ENCODE results near the gene GP5.

The GP5 gene

DNA sequence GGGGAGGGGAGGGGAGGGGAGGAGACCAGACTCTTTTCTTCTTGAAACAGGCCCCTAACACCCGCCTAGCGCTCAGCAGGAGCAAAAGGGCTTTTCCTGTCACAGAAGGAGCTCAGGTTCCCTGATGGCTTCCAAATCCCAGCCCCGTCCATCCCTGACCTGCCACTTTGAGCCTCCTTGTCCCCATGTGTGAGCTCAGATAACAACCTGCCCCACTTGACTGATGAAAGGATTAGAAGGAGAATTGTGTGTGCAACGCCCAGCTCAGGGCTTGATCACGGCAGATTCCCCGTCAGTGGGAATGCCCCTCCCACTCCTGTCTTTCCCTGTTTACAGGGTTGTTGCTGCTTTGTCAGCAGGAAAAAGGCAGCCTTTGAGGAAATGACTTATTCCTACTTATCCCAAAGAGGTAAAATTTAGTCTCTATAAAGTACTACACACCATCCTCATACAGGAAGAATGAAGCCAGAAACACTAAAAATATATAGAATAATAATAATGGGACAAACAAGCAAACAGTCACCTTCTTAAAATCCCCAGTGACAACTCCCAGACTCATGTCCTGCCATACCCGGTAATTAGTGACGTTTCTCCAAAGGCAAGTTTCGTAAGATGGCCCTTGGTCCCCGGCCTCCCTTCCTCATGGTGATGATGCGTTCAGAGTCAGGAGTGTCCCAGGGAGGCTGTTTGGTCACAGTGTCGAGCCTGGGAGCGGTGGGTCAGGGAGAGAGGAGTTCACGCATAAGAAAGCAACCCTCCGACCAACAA is 23.4 kb downstream of the GP5 start:
- DNase-seq, result no peak

DNA sequence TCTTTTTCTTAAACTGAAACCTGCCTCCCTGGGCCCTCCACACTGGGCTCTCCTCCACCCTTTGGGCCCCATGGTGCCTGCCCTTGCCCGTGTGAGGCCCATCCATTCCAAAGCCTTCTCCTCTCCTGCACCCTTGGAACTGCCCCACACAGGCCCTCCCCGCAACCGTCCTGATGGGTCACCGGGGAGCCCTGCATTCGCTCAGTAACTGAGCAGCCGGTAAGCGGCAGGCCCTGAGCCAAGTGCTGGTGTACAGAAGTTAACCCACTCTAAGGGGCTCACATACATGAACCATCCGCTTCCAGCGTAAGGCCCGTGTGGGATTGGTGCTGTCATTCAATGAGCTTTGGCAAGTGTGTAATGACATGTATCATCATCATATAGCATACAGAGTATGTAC is 24.1 kb downstream of the GP5 start:
- no peak for DNase-seq

DNA sequence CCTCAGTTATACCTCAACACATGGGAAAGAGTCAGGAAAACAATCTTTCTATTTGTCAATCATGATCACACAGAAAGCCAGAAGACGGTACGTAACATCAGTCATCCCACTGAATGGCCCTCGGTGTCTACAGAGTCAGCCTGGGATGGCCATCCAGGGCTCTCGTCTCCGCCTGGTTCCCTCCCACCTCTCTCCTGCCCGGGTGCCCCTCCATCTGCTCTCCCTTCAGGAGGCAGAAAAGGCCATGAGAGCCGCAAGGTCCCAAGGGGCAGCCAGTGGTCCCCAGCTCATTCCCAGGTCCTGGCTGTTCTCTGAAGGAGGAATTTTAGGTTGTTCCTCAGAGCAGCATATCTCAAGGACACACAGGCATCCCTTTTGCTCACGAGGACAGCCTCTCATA is 25.2 kb downstream of the GP5 start:
- DNase-seq, result no peak

DNA sequence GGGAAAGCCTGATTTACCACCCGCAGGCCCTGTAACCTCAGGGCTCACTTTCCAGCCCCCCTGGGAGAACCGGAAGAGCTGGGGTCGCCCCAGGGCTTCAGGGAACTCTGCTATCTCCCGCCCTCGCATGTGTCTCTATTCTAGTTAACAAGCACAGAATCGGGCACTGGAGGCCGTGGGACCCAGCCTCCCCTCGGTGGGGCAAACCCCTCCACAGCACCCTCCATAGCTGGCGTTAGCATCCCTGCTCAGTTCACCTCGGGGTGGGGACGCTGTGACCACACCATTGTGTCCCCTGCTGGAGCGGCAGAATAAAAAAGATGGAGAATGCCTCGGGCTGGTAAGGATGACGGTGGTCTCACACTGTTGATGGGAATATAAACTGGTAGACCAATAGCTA is 26.0 kb downstream of the GP5 start:
- no peak for DNase-seq

DNA sequence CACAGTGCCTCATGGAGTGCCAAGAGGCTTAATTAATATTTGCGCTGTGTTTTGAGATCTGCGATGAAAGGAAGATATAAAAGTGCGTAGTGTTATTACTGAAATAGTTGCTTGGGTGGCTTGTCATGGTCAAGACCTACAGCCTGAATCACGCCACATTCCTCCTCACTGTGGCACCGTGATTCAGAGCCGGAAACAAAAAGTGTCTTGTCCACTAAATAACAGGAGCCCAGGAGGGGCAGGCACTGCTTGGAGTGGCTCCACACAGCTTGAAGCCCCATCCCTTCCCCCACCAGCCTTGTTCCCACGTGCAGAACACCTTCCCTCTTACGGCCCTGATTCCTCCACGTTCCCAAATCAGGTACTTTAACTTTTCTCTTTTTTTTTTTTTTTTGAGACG is 28.3 kb downstream of the GP5 start:
- no peak for DNase-seq

DNA sequence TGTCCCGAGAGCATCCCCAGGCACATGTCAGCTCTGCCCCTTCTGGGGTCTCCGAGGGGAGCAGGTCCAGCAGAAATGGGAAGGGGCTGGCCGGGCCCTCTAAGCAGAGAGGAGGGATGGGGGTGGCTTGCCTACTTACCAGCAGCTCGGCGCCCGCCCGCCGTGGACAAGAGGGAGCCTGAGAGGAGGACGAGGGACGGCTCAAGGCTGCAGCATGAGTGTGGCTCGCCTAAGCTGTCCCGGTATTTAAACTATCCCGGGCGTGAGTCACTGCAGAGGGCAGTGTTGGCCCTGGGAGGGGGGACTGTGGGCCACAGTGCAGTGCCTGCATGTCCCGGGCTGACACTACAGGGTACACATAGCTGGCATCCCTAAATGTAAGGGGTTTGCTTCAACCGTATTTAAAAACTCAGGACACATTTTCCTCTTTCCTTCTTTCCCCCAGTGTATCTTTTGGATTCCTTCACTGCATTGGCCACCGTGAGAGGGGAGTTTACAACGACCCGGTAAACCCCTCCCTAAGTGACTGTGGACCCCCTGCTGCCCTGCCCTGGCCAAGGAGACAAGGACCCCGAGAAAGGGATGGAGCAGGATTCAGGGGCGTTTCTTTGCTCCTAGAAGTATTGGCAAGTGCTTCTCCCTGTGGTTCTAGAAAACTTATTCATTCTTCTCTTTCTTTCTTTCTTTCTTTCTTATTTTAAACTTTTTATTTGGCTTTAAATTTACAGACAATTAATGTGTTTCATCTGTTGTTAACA is 29.4 kb downstream of the GP5 start, which contains the start of gene LRRC15:
Gene LRRC15 (minus strand): TSS at position 222 of the 758 bp plus-strand sequence. CDS start 8,700 bp downstream, outside the sequence.
- DNase-seq, result no peak

DNA sequence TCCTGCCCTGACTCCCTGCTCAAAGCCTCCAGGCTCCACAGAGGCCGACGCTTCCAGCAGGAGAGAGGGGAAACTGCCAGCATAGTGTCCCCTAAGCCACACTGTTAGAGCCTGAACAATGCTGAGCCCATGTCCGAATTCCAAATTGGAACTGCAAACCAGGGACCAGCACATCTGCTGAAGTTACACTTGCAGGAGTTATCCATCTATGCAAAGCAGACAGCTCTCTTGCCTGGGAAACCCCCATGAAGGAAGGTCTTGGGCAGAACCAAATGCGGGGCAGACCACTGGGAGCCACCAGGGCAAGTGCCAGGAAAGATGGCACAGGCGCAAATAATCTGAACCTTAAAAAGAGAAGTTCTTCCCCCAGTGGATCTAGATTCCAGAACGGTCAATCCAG is 30.1 kb downstream of the GP5 start:
- no peak for DNase-seq

DNA sequence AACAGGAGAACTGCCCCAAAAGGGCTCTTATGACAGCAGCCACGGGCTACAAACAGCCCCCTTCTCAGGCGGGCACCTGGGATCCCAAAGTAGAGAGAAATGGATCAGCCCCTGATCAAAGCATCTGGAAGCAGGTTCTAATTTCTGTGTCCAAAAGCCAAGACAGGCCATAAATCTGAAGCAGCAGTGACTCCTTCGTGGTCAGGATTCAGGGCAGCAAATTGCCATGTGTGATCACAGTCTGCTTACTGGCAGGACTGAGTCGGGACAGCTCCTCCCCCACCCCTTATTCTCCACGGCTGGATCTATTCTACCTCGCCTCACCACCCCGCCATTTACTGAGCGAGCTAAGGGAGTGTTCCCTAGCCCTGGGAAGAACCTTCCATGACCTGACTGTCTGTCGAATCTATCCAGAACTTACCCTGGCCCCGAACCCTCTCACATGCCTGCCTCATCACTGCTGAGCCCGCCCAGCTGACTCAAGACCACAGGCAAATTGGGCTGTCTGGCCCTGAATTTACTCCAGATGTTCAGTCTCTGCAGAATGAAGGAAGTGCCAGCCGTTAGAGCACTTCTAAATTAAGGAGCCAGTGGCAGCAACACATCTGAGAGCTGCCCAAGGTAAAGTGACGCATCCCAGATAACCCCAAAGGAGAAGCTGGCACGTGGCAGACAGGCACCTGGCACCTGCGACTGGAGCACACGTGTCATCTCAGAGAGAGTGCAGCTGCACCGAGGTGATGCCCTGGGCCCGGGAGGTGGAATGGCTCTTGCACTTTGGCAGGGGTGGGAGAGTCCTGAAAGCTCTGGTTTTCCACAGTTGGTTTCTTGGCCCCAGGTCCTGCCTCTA is 30.8 kb downstream of the GP5 start:
- DNase-seq, result no peak

DNA sequence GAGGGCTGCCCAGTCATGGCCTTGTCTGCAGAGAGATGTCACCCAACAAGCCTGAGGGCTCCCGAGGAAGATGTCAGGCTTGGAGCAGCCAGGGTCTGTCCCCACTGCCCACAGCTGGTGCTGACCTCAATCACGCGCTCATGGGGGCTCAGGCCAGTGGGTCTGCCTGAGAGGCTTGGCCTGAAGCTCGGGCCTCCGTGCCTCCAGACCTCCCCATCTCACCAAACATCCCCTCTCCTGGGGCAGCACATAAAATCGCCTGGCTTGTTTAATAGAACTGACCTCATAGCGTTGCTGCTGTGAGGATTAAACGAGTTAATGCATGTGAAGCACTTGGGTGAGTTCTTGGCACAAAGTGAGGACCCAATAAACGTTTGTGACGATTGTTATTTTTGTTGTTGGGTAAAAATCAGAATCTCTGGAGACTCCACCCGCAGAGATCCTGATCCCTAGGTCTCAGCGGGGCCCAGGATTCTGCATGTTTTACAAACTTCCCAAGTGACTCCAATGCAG is 33.0 kb downstream of the GP5 start:
- no peak for DNase-seq

DNA sequence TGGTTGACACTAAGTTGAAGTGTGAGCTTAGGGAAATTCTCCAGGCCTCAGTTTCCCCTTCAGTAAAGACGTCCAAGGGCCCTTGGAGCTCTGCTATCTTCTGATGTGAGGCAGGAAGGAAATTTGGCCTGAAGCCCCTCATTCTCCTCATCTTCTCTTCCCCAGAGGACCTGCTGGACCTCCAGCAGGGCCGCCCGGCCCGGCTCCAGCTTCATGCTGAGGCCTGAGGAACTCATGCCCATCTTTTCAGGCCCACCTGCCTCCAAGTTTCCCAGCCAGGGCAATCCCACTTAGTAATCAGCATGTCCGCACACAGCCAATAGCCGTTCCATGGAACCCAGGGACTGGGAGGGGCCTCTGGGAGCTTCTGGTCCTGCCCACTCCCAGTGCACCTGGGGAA is 33.5 kb downstream of the GP5 start:
- DNase-seq, result no peak

DNA sequence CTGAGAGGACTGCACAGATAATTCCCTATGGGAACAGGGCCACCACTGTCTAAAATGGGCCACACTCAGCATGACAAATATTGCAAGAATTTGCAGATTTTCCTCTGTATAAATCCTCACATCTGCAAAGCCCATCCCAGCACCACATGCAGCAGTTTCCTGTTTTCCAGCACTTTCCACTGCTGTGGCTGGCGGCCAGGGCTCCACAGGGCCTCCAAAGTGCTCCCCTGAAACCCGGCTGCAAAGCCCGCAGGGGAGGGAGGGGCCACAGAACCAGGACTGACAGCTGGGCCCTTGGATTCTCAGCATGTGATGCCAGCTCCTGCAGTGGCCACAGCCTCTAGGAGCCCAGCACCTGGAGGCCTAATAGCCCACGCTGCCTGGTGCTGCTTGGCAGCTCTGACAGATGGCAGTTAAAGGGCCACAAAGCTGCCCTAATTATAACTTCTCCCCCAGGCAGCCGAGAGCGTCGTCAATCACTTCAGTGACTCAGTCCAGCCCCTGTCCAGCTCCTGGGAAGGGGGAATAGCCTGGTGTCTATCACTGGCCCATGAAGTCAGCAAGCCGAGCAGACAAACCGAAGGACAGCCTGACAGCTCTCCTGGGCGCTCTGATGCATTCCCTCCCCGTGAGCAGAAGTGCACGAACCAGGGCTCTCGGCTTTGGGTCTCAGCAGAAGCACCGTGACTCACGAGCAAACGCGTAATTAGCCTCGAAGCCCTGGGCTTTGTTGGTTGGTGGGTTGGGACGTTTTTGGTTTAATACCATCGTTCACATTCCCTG is 34.2 kb downstream of the GP5 start:
- DNase-seq, result no peak

DNA sequence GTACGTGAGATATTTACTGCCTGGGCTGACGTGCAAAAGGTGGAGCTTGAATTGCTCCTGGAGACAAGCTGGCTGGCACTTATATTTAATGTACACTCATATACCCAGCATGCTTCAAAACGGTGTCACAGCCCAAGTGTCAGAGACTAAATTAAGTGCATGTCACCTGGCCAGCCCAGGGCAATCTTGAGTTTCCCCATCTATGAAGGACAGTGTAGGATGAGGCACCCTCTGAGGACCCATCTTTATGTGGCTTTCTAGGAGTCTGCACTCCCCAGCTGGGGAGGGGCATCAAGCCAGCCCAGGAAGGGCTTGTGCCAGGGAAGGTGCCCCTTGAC is 34.8 kb downstream of the GP5 start:
- no peak for DNase-seq

DNA sequence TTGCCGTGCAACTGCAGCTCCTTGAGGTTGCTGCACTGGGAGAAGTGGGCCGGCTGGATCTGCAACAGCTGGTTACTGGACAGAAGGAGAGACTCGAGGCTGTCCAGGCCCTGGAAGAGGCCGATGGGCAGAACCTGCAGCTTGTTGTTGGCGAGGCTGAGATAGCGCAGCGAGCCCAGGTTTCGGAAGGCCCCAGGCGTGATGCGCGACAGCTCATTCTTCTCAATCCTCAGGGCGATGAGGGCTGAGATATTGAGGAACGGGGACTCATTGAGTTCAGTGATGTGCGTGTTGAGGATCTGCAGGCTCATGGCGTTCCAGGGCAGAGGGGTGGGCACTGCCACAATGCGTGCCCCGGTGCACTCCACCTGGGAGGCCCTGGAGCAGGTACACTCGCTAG is 38.5 kb downstream of the GP5 start:
- no peak for DNase-seq

DNA sequence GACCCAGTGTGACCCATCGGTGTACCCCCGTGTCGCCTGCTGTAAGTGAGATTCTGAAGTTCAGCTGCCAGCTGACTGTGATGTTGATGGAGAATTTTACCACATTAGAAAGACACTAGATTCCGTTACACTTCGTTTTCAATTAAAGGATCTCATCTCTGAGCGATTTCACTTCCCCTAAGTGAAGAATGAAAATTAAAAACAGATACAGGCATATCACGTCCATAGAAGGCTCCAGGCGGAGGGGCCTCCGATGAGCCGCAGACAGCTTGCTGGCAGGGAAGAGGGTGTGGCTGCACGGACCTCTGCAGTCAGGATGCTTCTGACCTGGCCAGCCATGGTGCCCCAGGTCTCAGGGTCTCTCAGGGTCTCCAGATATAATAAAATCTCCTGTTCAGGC is 41.4 kb downstream of the GP5 start:
- DNase-seq, result no peak

DNA sequence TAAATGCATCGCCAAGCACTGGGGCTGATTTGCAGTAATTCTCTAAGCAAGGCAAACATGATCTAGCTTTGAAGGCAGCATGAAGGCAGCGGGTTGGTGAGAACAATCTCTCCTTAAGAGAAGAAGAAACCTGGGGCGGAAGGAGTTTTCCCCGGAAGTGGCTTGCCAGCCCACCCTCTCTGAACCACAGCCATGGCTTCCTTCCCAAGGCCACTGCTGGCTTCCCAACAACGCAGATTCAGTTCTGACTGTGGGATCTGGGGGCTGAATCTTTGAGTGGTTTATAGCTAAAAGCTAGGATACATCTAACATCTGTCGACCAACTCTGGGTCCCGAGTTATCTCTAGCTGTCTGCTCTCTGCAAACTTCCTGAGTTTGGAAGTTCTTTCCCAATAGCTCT is 43.7 kb downstream of the GP5 start:
- no peak for DNase-seq

DNA sequence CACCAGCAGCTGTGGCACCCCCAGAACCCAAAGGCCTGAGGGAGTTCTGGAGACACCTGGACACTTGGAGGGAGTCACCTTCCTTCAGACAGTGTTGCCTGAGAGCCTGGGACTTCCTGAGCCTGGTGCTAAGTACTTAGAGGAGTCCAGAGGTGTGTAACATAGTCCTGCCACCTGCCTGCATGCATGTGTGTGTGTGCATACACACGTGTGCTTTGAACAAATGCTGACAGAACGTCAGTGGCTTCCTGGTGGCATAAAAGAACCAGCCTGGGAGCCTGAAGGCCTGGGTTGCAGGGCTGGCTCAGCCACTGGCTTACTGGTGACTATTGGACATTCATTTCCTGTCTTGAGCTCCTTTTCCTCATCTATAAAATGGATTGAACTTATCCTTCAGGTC is 44.8 kb downstream of the GP5 start:
- DNase-seq, result no peak

DNA sequence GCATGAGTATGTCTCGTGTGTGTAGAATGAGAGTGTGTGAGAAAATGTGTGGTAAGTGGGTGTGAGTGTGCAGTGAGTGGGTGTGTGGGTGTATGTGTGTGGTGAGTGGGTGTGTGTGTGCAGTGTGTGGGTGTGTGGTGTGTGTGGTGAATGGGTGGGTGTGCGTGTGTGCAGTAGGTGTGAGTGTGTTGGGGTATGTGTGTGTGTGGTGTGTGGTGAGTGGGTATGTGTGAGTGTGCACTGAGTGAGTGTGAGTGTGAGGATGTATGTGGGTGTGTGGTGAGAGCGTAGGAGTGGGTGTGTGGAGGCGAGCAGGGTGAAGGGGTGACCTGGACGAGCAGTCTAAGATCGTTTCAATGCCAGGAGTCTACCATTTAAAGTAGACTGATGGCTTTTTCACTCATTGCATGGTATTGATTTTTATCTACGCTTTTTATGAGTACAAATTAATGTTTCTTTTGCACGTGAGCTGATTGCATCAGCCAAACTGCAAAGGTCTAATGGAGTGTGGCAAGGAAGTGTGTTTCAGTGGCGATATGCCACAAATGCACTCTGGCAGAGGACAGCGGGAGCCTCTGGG is 46.3 kb downstream of the GP5 start:
- DNase-seq, result no peak

DNA sequence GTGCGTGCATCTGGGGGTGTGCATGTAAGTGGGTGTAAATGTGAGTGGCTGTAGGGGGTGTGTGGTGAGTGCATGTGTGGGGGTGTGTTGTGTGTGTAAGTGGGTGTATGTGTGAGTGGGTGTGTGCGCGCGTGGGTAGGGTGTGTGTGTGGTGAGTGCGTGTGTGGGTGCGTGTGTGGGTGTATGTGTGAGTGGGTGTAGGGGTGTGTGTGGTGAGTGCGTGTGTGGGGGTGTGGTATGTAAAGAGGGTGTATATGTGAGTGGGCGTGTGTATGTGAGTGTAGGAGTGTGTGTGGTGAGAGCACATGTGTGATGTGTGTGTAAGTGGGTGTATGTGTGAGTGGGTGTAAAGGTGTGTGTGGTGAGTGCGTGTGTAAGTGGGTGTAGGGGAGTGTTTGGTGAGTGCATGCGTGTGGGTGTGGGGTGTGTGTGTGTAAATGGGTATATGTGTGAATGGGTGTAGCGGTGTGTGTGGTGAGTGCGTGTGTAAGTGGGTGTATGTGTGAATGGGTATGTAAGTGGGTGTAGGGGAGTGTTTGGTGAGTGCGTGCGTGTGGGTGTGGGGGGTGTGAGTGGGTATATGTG is 47.0 kb downstream of the GP5 start:
- DNase-seq, result no peak

DNA sequence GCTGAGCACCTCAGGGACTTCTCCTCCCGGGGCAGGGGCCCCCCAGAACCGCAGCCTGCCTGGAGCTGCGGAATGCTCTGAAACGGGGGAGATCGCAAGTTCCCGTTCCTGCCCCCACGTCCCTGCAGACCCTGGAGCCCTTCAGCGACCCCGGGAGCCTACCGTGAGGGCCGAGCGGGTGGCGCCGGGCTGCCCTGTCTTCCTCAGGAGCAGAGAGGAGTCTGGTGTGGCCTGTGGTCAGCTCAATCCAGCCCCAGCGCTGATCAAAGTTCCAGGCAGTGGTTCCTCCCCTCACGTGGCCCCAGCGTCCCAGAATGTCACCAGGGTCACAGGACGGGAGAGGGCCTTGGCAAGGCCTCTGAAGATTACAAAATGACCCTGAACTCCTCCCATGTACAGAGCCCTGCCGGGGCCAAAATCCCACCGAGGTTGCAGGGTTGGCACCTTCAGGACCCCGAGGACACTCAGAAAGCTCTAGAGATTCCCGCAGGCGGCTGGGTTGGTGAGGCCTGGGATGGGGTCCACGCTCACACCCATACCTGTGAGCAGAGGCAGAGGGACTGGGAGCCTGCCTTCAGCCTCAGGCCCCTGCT is 47.9 kb downstream of the GP5 start, which contains the start of gene CPN2:
Gene CPN2 (minus strand): TSS at position 249 of the 593 bp plus-strand sequence. CDS start 8,626 bp downstream, outside the sequence.
- no peak for DNase-seq

DNA sequence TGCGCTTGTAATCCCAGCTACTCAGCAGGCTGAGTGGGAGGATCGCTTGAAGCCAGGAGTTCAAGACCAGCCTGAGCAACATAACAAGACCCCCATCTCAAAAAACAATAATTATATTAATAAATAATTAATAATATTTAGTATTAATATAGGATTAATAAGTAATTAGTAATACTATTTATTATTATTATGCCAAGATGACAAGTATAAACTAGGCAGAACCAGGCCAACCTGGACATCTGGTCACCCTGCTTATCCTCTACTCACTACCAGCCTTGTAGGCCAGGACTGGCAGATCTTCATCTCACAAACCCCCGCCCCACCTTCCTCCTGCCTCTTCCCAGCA is 48.4 kb downstream of the GP5 start:
- DNase-seq, result no peak

DNA sequence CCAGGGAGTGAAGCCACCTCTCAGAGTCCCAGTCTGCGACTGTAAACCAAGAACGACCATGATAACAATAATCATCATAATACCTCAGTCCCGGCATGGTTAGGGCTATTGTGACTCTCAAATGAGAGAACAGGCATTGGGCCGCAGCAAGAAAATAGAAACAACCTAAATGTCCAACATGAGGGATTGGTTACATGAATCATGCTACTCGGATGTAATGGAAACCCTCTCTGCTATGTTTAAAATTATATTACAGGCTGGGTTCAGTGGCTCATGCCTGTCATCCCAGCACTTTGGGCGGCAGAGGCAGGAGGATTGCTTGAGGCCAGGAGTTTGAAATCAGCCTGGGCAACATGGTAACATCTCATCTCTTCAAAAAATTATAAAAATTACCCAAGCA is 50.7 kb downstream of the GP5 start:
- no peak for DNase-seq
